Renal cortex interstitium (tissue), 11 donors: Measurements from ENCODE around the gene FAIM2. TPM values are rescaled to one million over a fixed set of nuclear protein-coding genes. Genes with fewer than 3 reads are reported as not detected.
A peak's percentile ranks its signal among the peaks of the same experiment; 100 is the strongest.

Experiments used
- DNase-seq, 11 donors: peaks; one replicate each; pipeline ENCODE4 v3.0.0-alpha.2; 2013; ENCODE audit warnings: low read depth in 9 of 11, low spot score in 4 of 11; ENCODE audit errors: extremely low read depth in 1 of 11
- polyA plus RNA-seq, 3 donors: library from polyadenylated mRNA; unstranded; fragments of 120-200 nt; gene quantifications; one replicate each; pipeline ENCODE4 v1.2.1, GENCODE V29; 2013; ENCODE audit not compliant: insufficient read length in 3 of 3

The FAIM2 gene
- polyA plus RNA-seq, 3 donors = 2.5 to 6.1 (median 5.6) TPM

- DNase-seq = no peak
Measured at GRCh38 chr12:49923035-49923644, 19.4 kb upstream of the FAIM2 start.

GRCh38 chr12:49922349-49923034, 18.8 kb upstream of the FAIM2 start:
- no peak for DNase-seq

- DNase-seq = no peak
Measured at GRCh38 chr12:49921936-49922335, 18.2 kb upstream of the FAIM2 start.

GRCh38 chr12:49921299-49921698, 17.6 kb upstream of the FAIM2 start:
- no peak for DNase-seq

GRCh38 chr12:49920915-49921286, 17.2 kb upstream of the FAIM2 start:
- no peak for DNase-seq

- no peak for DNase-seq
Measured at GRCh38 chr12:49920241-49920914, 16.7 kb upstream of the FAIM2 start.

GRCh38 chr12:49917788-49918173, 14.1 kb upstream of the FAIM2 start:
- DNase-seq = no peak

- DNase-seq = no peak
Measured at GRCh38 chr12:49917166-49917787, 13.6 kb upstream of the FAIM2 start.

GRCh38 chr12:49916129-49916919, 12.6 kb upstream of the FAIM2 start:
- no peak for DNase-seq

- DNase-seq = no peak
Measured at GRCh38 chr12:49912345-49913255, 8.9 kb upstream of the FAIM2 start.

GRCh38 chr12:49911213-49911605, 7.5 kb upstream of the FAIM2 start:
- no peak for DNase-seq

- DNase-seq = no peak
Measured at GRCh38 chr12:49910331-49911212, 6.9 kb upstream of the FAIM2 start.

- DNase-seq = peak in 3 of 11 donors; percentile 54 to 57 (median 55)
Measured at GRCh38 chr12:49909826-49910225, 6.1 kb upstream of the FAIM2 start.

- no peak for DNase-seq
Measured at GRCh38 chr12:49909356-49909755, 5.7 kb upstream of the FAIM2 start.

GRCh38 chr12:49907352-49907751, 3.7 kb upstream of the FAIM2 start:
- no peak for DNase-seq

- no peak for DNase-seq
Measured at GRCh38 chr12:49905718-49906314, 2.1 kb upstream of the FAIM2 start.

GRCh38 chr12:49904601-49905000, 901 bp upstream of the FAIM2 start:
- no peak for DNase-seq
